Activated T-helper 2 cell treated with anti-CD3 and anti-CD28 coated beads, Interferon-gamma antibody, Interleukin-2, Interleukin-4, amounts not matched to agents 10 μg/mL and 5 μg/mL and 100 μg/mL, durations not matched to agents 14 hours and 24 hours and 36 hours (primary cell): ENCODE data around the gene ALG12. TPM values are rescaled to one million over a fixed set of nuclear protein-coding genes. Genes with fewer than 3 reads are reported as not detected.
A peak's percentile ranks its signal among the peaks of the same experiment; 100 is the strongest.

Experiments used
- DNase-seq: peaks from one replicate; pipeline ENCODE4 v3.0.0; 2021; ENCODE audit warnings: low spot score
- H3K27ac Mint-ChIP-seq: one replicate; pipeline ENCODE4 v1.8.0; 2021; ENCODE audit warnings: mixed read lengths
- H3K27me3 Mint-ChIP-seq: one replicate; pipeline ENCODE4 v1.8.0; 2021; ENCODE audit warnings: low read depth, mixed read lengths
- H3K36me3 Mint-ChIP-seq: one replicate; pipeline ENCODE4 v1.8.0; 2021; ENCODE audit warnings: low read depth, mixed read lengths
- H3K4me1 Mint-ChIP-seq: one replicate; pipeline ENCODE4 v1.8.0; 2021; ENCODE audit warnings: low read depth, mixed read lengths
- H3K4me3 Mint-ChIP-seq: one replicate; pipeline ENCODE4 v1.8.0; 2021; ENCODE audit warnings: low read depth, mild to moderate bottlenecking, moderate library complexity, mixed read lengths
- H3K9me3 Mint-ChIP-seq: one replicate; pipeline ENCODE4 v1.8.0; 2021; ENCODE audit warnings: mixed read lengths
- intact Hi-C: fragments of 100-400 bp; cut with micrococcal nuclease; formaldehyde crosslinking; loops from one replicate; pipeline ENCODE4 v1.15.1; 2023
- total RNA-seq: library from RNA; stranded (reverse); gene quantifications from 2 replicates; pipeline ENCODE4 v1.2.3, GENCODE V29; 2022

The ALG12 gene
- total RNA-seq, 1 donor from 2014 or later: 16.5 TPM

- no peaks in the 10 kb centered on the region for H3K4me1 Mint-ChIP-seq
- H3K4me3 Mint-ChIP-seq: no peak overlapping the region
- peaks cover 72% of the 10 kb centered on the region for H3K36me3 Mint-ChIP-seq
- H3K27ac Mint-ChIP-seq: no peak overlapping the region
- H3K9me3 Mint-ChIP-seq: no peaks in the 10 kb centered on the region
- intact Hi-C loops: no loop called here
- no peaks in the 10 kb centered on the region for H3K27me3 Mint-ChIP-seq
- no peak for DNase-seq
Observed at GRCh38 chr22:49892226-49892899, 25.9 kb downstream of the ALG12 start.

DNA sequence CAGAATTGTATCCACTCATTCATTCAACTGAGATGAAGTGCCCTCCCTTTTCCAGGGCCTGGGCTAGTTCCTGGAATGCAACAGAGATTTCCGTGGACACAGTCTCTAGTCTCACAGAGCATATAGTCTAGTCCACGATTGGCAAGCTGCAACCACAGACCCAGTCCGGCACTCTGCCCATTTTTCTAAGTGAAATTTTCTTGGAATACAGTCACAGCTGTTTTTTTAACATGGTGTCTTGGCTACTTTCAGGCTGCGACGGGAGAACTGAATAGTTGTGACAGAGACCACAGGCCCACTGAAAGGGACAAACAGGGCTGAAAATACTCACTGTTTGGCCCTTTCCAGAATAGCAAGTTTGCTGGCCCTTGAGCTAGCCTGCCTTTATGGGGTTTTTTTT is 29.2 kb downstream of the ALG12 start:
- intact Hi-C loops: loop anchor here (10.0 kb wide), 1 partner anchor 84 kb away; no protein-coding TSS in a partner anchor
- Mint-ChIP-seq H3K36me3 (peaks cover 89% of the 10 kb centered on the region), H3K4me3 (no peak overlapping the region)

GRCh38 chr22:49887702-49888101 is 30.5 kb downstream of the ALG12 start:
- Mint-ChIP-seq H3K4me3 (no peak overlapping the region), H3K4me1 (peaks cover 5% of the 10 kb centered on the region), H3K27ac (no peak overlapping the region), H3K36me3 (peaks cover 89% of the 10 kb centered on the region), H3K27me3 (no peaks in the 10 kb centered on the region), H3K9me3 (no peaks in the 10 kb centered on the region)
- no peak for DNase-seq
- intact Hi-C loops: loop anchor here (10.0 kb wide), 1 partner anchor 83 kb away; no protein-coding TSS in a partner anchor

More for the DNA sequence above, 29.2 kb downstream of the ALG12 start:
- no peaks in the 10 kb centered on the region for H3K4me1 Mint-ChIP-seq
- no peak overlapping the region for H3K27ac Mint-ChIP-seq
- no peaks in the 10 kb centered on the region for H3K9me3 Mint-ChIP-seq
- H3K27me3 Mint-ChIP-seq: no peaks in the 10 kb centered on the region
- no peak for DNase-seq

- Mint-ChIP-seq H3K4me1 (peaks cover 9% of the 10 kb centered on the region), H3K27me3 (no peaks in the 10 kb centered on the region), H3K27ac (no peak overlapping the region), H3K4me3 (no peak overlapping the region), H3K9me3 (no peaks in the 10 kb centered on the region), H3K36me3 (peaks cover 86% of the 10 kb centered on the region)
- intact Hi-C loops: loop anchor here (10.0 kb wide), 1 partner anchor 82 kb away; no protein-coding TSS in a partner anchor
- no peak for DNase-seq
Observed at GRCh38 chr22:49887064-49887451, 31.2 kb downstream of the ALG12 start.

DNA sequence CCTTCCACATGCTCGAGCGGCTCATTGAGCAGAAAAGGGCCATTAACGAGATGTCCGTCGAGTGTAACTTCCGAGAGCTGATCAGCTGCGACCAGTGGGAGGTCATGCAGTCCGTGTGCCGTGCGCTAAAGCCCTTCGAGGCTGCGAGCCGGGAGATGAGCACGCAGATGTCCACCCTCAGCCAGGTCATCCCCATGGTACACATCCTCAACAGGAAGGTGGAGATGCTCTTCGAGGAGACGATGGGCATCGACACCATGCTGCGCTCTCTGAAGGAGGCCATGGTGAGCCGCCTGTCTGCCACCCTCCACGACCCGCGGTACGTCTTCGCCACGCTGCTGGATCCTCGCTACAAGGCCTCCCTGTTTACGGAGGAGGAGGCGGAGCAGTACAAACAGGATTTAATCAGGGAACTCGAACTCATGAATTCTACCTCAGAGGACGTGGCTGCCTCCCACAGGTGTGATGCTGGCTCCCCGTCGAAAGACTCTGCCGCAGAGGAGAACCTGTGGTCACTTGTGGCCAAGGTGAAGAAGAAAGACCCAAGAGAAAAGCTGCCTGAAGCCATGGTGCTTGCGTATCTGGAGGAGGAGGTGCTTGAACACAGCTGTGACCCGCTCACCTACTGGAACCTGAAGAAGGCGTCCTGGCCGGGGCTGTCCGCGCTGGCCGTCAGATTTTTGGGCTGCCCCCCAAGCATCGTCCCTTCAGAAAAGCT is 31.7 kb downstream of the ALG12 start:
- Mint-ChIP-seq H3K27ac (no peak overlapping the region), H3K27me3 (no peaks in the 10 kb centered on the region), H3K36me3 (peaks cover 85% of the 10 kb centered on the region), H3K9me3 (no peaks in the 10 kb centered on the region), H3K4me3 (no peak overlapping the region), H3K4me1 (peaks cover 14% of the 10 kb centered on the region)
- intact Hi-C loops: loop anchor here (10.0 kb wide), 1 partner anchor 82 kb away; no protein-coding TSS in a partner anchor
- DNase-seq: no peak

DNA sequence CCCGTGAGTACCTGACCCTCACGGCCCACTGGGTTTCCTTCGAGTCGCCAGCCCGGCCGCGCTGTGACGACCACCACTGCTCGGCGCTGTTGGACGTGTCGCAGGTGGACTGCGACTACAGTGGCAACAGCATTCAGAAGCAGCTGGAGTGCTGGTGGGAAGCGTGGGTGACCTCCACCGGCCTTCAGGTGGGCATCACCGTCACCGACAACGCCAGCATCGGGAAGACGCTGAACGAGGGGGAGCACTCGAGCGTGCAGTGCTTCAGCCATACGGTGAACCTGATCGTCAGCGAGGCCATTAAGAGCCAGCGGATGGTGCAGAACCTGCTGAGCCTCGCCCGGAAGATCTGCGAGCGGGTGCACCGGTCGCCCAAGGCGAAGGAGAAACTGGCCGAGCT is 32.4 kb downstream of the ALG12 start:
- intact Hi-C loops: loop anchor here (10.0 kb wide), 1 partner anchor 81 kb away; no protein-coding TSS in a partner anchor
- no peaks in the 10 kb centered on the region for H3K27me3 Mint-ChIP-seq
- no peak overlapping the region for H3K27ac Mint-ChIP-seq
- no peak for DNase-seq
- H3K4me3 Mint-ChIP-seq: no peak overlapping the region
- H3K9me3 Mint-ChIP-seq: no peaks in the 10 kb centered on the region
- H3K4me1 Mint-ChIP-seq: peaks cover 17% of the 10 kb centered on the region
- H3K36me3 Mint-ChIP-seq: peaks cover 81% of the 10 kb centered on the region

- Mint-ChIP-seq H3K36me3 (peaks cover 77% of the 10 kb centered on the region), H3K4me1 (peaks cover 21% of the 10 kb centered on the region), H3K9me3 (no peaks in the 10 kb centered on the region), H3K27ac (no peak overlapping the region), H3K4me3 (no peak overlapping the region), H3K27me3 (no peaks in the 10 kb centered on the region)
- no peak for DNase-seq
- intact Hi-C loops: loop anchor here (10.0 kb wide), 1 partner anchor 80 kb away; no protein-coding TSS in a partner anchor
Observed at GRCh38 chr22:49885281-49885680, 33.0 kb downstream of the ALG12 start.

DNA sequence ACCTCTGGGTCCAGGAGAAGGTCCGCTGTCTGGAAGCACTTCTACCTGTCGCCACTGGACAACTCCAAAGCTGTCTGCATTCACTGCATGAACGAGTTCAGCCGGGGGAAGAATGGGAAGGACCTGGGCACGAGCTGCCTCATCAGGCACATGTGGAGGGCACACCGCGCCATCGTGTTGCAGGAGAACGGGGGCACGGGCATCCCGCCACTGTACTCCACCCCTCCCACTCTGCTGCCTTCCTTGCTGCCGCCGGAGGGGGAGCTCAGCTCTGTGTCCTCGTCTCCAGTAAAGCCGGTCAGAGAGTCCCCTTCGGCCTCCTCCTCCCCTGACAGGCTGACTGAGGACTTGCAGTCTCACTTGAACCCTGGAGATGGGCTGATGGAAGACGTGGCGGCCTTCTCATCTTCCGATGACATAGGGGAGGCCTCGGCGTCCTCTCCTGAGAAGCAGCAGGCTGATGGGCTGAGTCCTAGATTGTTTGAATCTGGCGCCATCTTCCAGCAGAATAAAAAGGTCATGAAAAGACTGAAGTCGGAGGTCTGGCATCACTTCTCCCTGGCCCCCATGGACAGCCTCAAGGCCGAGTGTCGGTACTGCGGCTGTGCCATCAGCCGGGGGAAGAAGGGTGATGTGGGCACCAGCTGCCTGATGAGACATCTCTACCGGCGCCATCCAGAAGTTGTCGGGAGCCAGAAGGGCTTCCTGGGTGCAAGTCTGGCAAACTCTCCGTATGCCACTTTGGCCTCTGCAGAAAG is 33.6 kb downstream of the ALG12 start:
- H3K4me3 Mint-ChIP-seq: no peak overlapping the region
- no peaks in the 10 kb centered on the region for H3K9me3 Mint-ChIP-seq
- intact Hi-C loops: loop anchor here (10.0 kb wide), 1 partner anchor 80 kb away; no protein-coding TSS in a partner anchor
- peaks cover 27% of the 10 kb centered on the region for H3K4me1 Mint-ChIP-seq
- no peak for DNase-seq
- H3K27me3 Mint-ChIP-seq: no peaks in the 10 kb centered on the region
- peaks cover 77% of the 10 kb centered on the region for H3K36me3 Mint-ChIP-seq
- no peak overlapping the region for H3K27ac Mint-ChIP-seq

DNA sequence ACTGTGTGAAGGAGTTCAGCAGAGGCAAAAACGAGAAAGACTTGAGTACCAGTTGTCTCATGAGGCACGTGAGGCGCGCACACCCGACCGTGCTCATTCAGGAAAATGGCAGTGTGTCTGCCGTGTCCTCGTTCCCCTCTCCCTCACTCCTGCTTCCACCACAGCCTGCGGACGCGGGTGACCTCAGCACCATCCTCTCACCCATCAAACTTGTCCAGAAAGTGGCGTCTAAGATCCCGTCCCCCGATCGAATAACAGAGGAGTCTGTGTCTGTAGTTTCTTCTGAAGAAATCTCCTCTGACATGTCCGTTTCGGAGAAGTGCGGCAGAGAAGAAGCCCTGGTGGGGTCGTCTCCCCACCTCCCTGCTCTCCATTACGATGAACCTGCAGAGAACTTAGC is 34.2 kb downstream of the ALG12 start:
- H3K4me3 Mint-ChIP-seq: no peak overlapping the region
- H3K36me3 Mint-ChIP-seq: peaks cover 74% of the 10 kb centered on the region
- no peaks in the 10 kb centered on the region for H3K9me3 Mint-ChIP-seq
- intact Hi-C loops: loop anchor here (10.0 kb wide), 1 partner anchor 79 kb away; no protein-coding TSS in a partner anchor
- no peaks in the 10 kb centered on the region for H3K27me3 Mint-ChIP-seq
- no peak for DNase-seq
- no peak overlapping the region for H3K27ac Mint-ChIP-seq
- H3K4me1 Mint-ChIP-seq: peaks cover 29% of the 10 kb centered on the region

GRCh38 chr22:49883294-49883640 is 35.0 kb downstream of the ALG12 start:
- Mint-ChIP-seq H3K4me1 (peaks cover 33% of the 10 kb centered on the region), H3K27me3 (no peaks in the 10 kb centered on the region), H3K36me3 (peaks cover 71% of the 10 kb centered on the region), H3K27ac (no peak overlapping the region), H3K9me3 (no peaks in the 10 kb centered on the region), H3K4me3 (no peak overlapping the region)
- intact Hi-C loops: loop anchor here (10.0 kb wide), 1 partner anchor 78 kb away; no protein-coding TSS in a partner anchor
- no peak for DNase-seq

DNA sequence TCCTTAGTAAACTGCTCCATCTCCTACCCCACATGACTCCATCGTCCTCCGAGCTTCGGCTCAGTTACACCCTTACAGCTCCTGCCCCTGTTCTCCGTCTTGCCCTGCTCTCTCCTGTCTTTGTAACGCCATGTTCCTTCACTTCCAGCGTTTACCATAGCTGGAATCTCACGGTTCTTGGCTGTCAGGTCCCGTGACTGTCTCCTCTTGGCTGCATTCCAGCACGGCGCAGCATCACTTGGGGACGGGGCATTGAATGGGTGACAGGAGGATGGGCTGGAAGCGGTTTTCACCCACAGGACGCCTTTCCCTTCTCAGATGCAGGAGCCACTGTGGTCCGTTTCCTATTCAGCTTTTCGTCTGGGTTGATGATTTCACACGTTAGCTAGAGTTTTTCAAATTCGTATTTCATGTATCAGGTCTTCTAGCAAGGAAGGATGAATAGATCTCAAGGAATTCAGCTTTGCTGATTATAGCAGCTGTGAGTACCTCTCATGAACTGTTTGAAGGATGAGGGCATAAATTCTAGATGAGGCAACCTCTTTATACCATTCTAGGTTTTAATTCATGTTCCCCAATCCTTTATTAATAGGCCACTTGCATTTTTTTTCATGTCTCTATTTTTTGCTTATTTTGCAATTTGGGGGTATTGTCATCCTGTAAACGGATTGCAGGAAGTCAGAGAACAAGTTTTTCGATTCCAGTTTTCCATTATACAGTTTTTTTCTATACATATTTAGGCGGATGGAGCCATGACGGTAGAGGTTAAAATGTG is 35.5 kb downstream of the ALG12 start:
- H3K27me3 Mint-ChIP-seq: no peaks in the 10 kb centered on the region
- peaks cover 37% of the 10 kb centered on the region for H3K4me1 Mint-ChIP-seq
- peaks cover 71% of the 10 kb centered on the region for H3K36me3 Mint-ChIP-seq
- no peak for DNase-seq
- H3K4me3 Mint-ChIP-seq: no peak overlapping the region
- H3K27ac Mint-ChIP-seq: peak overlapping the region; percentile 19
- intact Hi-C loops: loop anchor here (10.0 kb wide), 1 partner anchor 78 kb away; no protein-coding TSS in a partner anchor
- peaks cover 2% of the 10 kb centered on the region for H3K9me3 Mint-ChIP-seq

GRCh38 chr22:49881856-49882255 is 36.4 kb downstream of the ALG12 start:
- Mint-ChIP-seq H3K4me3 (no peak overlapping the region), H3K27ac (peak overlapping the region; percentile 66), H3K36me3 (peaks cover 66% of the 10 kb centered on the region), H3K9me3 (peaks cover 3% of the 10 kb centered on the region), H3K27me3 (no peaks in the 10 kb centered on the region), H3K4me1 (peaks cover 38% of the 10 kb centered on the region)
- intact Hi-C loops: loop anchor here (10.0 kb wide), 1 partner anchor 77 kb away; no protein-coding TSS in a partner anchor
- DNase-seq: no peak
